ENCODE data around the gene STARD10. TPM values are rescaled to one million over a fixed set of nuclear protein-coding genes. Genes with fewer than 3 reads are reported as not detected.
"Not testable (repeated sequence)": the region's sequence is repeated elsewhere in the genome, so short reads cannot be mapped to it uniquely, and the experiment has no call there.

The STARD10 gene
- total and polyA plus RNA-seq, 11 donors: 35.2 to 237 (median 55.2) TPM

DNA sequence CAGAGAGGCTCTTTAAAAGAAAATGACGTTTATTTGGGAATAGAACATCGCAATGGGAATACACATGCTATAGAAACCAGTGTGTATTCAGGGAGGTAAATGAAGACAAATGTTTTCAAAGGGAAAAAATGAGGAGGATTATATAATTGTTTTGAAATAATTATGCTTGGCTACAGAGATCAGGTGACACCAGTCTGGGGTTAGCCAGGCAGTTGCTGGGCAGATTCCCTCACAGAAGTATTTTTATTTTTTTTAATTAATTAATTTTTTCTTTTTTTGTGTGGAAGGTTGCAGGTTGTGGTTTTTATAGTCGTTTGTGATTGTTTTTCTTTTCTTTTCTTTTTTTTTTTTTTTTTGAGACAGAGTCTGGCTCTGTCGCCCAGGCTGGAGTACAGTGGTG lies 5.6 kb upstream of the STARD10 start:
- Histone ChIP-seq H3K27ac (no peak overlapping the region), H3K27me3 (no peaks in the 10 kb centered on the region), H3K4me3 (no peak overlapping the region), H3K36me3 (no peaks in the 10 kb centered on the region), H3K9me3 (no peaks in the 10 kb centered on the region), H3K4me1 (peaks cover 0 to 8% (median 3%) of the 10 kb centered on the region in 12 donors)
- no peak for TF ChIP-seq POLR2A (IDR thresholded peaks at IDR 0.05)
- TF ChIP-seq, protein P1, sequence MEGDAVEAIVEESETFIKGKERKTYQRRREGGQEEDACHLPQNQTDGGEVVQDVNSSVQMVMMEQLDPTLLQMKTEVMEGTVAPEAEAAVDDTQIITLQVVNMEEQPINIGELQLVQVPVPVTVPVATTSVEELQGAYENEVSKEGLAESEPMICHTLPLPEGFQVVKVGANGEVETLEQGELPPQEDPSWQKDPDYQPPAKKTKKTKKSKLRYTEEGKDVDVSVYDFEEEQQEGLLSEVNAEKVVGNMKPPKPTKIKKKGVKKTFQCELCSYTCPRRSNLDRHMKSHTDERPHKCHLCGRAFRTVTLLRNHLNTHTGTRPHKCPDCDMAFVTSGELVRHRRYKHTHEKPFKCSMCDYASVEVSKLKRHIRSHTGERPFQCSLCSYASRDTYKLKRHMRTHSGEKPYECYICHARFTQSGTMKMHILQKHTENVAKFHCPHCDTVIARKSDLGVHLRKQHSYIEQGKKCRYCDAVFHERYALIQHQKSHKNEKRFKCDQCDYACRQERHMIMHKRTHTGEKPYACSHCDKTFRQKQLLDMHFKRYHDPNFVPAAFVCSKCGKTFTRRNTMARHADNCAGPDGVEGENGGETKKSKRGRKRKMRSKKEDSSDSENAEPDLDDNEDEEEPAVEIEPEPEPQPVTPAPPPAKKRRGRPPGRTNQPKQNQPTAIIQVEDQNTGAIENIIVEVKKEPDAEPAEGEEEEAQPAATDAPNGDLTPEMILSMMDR (IDR thresholded peaks at IDR 0.05): no peak
- ATAC-seq (no peak), DNase-seq (no peak)
- WGBS, 4 donors: 78 to 81% (median 79%) methylated on average over 4 of the region's 4 CpGs
- intact Hi-C loops (cut with DNase I): loop anchor here in 1 of 10 donors (10.0 kb wide), 1 partner anchor 205 kb away; no protein-coding TSS in a partner anchor

DNA sequence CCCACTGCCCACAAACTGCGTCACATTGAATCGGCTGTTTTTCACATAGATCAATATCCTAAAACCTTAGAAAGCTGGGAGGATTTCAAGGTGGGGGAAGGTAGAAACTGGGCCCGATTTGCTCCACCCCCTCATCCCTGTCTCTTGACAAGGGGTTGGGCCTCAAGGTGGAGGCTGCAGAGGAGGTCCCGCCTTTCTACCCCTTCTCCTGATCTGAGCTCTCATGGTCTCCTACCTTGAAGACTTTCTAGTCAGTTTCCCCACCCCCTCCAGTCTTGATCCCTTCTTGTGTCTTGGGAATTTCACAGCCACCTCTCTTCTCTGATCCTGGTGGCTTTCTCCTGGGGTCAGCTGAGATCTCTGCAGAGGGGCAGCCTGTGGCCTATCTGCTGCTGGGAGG lies 4.5 kb upstream of the STARD10 start:
- Histone ChIP-seq H3K4me3 (no peak overlapping the region), H3K27me3 (no peaks in the 10 kb centered on the region), H3K36me3 (no peaks in the 10 kb centered on the region), H3K27ac (no peak overlapping the region), H3K4me1 (peaks cover 0 to 12% (median 7%) of the 10 kb centered on the region in 12 donors), H3K9me3 (no peaks in the 10 kb centered on the region)
- TF ChIP-seq POLR2A (IDR thresholded peaks at IDR 0.05): no peak
- TF ChIP-seq, protein P1 (IDR thresholded peaks at IDR 0.05): no peak
- intact Hi-C loops (cut with DNase I): loop anchor here in 1 of 10 donors (10.0 kb wide), 1 partner anchor 204 kb away; no protein-coding TSS in a partner anchor
- no peak for DNase-seq
- ATAC-seq: no peak
- 77 to 87% (median 83%) methylated on average over 4 of the region's 4 CpGs for WGBS, 4 donors

DNA sequence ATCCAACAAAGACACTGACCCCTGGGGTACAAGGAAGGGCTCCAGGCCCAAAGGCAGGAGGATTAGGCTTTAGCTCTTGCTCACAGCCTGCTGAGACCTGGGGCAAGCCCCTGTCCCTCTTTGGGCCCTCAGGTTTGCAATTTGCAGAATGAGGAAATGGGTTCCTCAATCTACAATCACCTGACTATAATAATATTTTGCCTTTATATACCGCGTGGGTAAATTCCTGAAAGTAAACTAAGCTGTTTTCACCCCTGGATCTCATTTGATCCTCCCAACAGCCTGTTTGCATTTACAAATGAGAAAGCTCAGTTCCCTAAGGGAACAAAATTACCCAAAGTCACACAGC lies 797 bp downstream of the STARD10 start:
- intact Hi-C loops (cut with DNase I): loop anchor here in 9 of 10 donors (1.0 to 10.0 kb wide), 6 partner anchors 64 to 198 kb away; no protein-coding TSS in a partner anchor
- no peaks in the 10 kb centered on the region for H3K9me3 ChIP-seq
- TF ChIP-seq, protein P1 (IDR thresholded peaks at IDR 0.05): no peak
- TF ChIP-seq POLR2A (IDR thresholded peaks at IDR 0.05): no peak
- no peaks in the 10 kb centered on the region for H3K36me3 ChIP-seq
- peak in 1 of 5 donors; percentile 26 for DNase-seq
- H3K4me1 ChIP-seq: peaks cover 0 to 41% (median 30%) of the 10 kb centered on the region in 12 donors
- WGBS, 4 donors: 68 to 77% (median 71%) methylated on average over 2 of the region's 2 CpGs
- ATAC-seq: no peak
- peak overlapping the region in 10 of 12 donors; percentile 59 to 80 (median 68) for H3K4me3 ChIP-seq
- peak overlapping the region; percentile 51 to 97 (median 92) for H3K27ac ChIP-seq
- H3K27me3 ChIP-seq: no peaks in the 10 kb centered on the region

DNA sequence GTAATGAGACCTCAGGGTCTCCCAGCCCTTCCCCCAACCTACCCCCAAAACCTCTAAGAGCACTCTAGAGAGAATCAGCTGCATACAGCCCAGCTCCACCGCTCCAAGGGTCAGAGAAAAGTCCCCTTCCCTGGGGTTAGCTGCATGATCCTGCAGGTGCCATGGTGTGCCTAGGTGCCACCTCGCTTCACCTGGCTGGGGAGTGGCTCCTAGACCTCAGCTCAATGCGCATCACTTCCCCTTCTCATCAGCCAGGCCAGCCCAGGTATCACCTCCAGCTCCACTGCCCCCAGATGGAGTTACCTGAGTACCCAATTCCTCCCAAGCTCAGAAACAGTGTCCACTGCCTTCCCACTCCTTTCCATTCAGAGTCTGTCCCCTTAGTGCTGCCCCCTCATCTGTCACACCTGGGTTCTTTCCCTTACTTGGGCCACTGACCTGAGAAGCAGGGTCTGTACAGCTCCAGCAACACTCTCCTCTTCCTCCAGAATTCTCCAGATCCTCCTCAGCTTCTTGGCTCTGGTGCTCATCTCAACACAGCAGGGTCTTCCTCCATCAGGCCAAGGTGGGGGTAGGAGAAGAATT lies 1.3 kb downstream of the STARD10 start:
- Histone ChIP-seq H3K27me3 (no peaks in the 10 kb centered on the region), H3K9me3 (no peaks in the 10 kb centered on the region), H3K4me1 (peaks cover 0 to 44% (median 30%) of the 10 kb centered on the region in 12 donors), H3K36me3 (no peaks in the 10 kb centered on the region), H3K27ac (peak overlapping the region in 9 of 12 donors; percentile 80 to 97 (median 93)), H3K4me3 (peak overlapping the region in 2 of 12 donors; percentile 68 to 78)
- peak in 1 of 5 donors; percentile 20 for DNase-seq
- TF ChIP-seq POLR2A (IDR thresholded peaks at IDR 0.05): no peak
- no peak for ATAC-seq
- 92 to 98% (median 97%) methylated on average over 3 of the region's 3 CpGs for WGBS, 4 donors
- intact Hi-C loops (cut with DNase I): loop anchor here in 9 of 10 donors (1.0 to 10.0 kb wide), 6 partner anchors 64 to 198 kb away; no protein-coding TSS in a partner anchor

DNA sequence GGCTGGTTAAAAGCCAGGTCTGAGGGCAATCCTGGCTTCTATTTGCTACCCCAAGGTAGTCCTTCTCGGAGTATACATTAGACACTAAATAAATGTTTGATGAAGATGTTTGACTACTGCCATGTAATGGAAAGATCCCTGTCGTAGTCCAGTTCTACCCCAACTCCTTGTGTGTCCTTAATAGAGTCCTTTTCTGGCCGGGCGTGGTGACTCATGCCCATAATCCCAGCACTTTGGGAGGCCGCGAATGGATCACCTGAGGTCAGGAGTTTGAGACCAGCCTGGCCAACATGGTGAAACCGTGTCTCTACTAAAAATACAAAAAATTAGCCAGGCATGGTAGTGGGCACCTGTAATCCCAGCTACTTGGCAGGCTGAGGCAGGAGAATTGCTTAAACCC lies 2.6 kb downstream of the STARD10 start:
- intact Hi-C loops (cut with DNase I): loop anchor here in 3 of 10 donors (2.0 to 10.0 kb wide), 4 partner anchors 38 to 196 kb away; partner anchors contain the start of gene ARAP1 (in 1 of the 3)
- not testable (repeated sequence) for H3K36me3 ChIP-seq, ATAC-seq, H3K9me3 ChIP-seq, H3K4me3 ChIP-seq, H3K27me3 ChIP-seq, H3K27ac ChIP-seq, DNase-seq
- H3K4me1 ChIP-seq: peaks cover 0 to 57% (median 30%) of the 10 kb centered on the region in 12 donors
- WGBS, 4 donors: 86 to 95% (median 94%) methylated on average over 7 of the region's 7 CpGs

All from heart left ventricle (tissue), 16 donors.